Suprapubic skin (tissue), 4 donors: ENCODE measurements around the gene NRP2.

Experiments
- POLR2A ChIP-seq, 2 donors: fragments of 450-650 bp; IDR thresholded peaks; one replicate each; pipeline ENCODE4 v1.6.1; 2017; ENCODE audit warnings: antibody characterized with exemption in 2 of 2, mild to moderate bottlenecking in 2 of 2, moderate library complexity in 2 of 2
- POLR2AphosphoS5 ChIP-seq, 3 donors: sonication (generic); formaldehyde crosslinking; IDR thresholded peaks; one replicate each; pipeline ENCODE4 v1.6.1; 2017; ENCODE audit warnings: antibody characterized with exemption in 3 of 3
- TF ChIP-seq, protein P1 (sequence below), 2 donors: fragments of 200-600 bp in 1 of 2; fragments of 450-650 bp in 1 of 2; sonication (generic) in 1 of 2; IDR thresholded peaks; one replicate each; pipeline ENCODE4 v1.5.1; 2016 to 2019; ENCODE audit warnings: antibody characterized with exemption in 2 of 2, mild to moderate bottlenecking in 1 of 2, moderate library complexity in 1 of 2

DNA sequence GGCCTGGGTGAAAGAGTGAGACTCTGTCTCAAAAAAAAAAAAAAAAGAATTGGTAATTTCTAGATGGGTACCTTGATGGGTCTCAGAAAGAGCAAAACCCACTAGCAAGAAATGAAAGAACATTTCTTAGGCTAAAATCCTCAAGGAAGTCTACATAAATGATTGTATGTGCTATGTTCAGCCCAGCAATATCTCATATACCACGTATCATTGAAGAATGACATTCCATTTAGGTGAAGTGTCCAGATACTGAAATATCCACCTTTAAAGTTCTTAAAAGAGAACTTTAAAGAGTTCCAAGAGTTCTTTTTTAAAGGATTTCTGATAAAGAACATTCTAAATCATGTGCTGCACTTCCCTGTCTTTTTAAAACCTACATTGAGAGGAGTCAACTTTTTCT, 19.2 kb downstream of the NRP2 start:
- TF ChIP-seq, protein P1, sequence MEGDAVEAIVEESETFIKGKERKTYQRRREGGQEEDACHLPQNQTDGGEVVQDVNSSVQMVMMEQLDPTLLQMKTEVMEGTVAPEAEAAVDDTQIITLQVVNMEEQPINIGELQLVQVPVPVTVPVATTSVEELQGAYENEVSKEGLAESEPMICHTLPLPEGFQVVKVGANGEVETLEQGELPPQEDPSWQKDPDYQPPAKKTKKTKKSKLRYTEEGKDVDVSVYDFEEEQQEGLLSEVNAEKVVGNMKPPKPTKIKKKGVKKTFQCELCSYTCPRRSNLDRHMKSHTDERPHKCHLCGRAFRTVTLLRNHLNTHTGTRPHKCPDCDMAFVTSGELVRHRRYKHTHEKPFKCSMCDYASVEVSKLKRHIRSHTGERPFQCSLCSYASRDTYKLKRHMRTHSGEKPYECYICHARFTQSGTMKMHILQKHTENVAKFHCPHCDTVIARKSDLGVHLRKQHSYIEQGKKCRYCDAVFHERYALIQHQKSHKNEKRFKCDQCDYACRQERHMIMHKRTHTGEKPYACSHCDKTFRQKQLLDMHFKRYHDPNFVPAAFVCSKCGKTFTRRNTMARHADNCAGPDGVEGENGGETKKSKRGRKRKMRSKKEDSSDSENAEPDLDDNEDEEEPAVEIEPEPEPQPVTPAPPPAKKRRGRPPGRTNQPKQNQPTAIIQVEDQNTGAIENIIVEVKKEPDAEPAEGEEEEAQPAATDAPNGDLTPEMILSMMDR (IDR thresholded peaks at IDR 0.05) = no peak
- TF ChIP-seq POLR2A (IDR thresholded peaks at IDR 0.05) (no peak), POLR2AphosphoS5 (IDR thresholded peaks at IDR 0.05) (no peak)
